Measurements from ENCODE around the gene MYBBP1A. TPM values are rescaled to one million over a fixed set of nuclear protein-coding genes. Genes with fewer than 3 reads are reported as not detected.

Gene MYBBP1A
- total RNA-seq, 1 experiment from 2014 or later = 123 TPM

DNA sequence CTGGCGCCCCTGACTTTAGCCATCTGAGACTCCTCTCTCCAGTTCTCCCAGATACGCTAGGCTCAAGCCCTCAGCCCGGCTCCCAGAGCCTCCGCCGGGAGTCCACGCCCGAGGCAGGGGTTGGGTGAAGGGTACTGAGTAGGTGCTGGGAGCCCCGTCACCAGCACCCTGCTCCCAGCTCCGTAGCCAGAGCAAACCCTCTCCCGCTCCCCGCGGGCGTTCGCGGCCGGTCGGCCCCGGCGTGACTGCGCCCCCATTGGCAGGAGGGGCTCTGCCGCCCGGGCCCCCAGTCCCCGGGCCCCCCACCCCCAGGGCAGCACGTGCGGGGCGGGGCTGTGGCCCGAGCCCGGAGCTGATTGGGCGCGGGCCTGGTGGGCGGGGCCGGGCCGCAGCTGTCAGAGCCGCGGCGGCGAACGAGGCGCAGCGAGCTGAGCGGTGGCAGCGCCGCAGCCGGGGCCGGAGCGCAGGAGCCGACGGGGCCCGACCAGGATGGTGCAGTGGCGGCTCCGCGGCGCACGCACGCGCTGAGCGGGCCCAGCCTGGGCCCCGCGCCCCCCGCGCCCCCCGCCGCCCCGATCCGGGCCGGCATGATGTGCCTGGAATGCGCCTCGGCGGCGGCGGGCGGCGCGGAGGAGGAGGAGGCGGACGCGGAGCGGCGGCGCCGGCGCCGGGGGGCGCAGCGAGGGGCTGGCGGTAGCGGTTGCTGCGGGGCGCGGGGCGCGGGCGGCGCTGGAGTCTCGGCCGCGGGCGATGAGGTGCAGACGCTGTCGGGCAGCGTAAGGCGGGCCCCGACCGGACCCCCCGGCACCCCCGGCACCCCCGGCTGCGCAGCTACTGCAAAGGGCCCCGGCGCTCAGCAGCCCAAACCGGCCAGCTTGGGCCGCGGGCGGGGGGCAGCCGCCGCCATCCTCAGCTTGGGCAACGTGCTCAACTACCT lies 56.5 kb downstream of the MYBBP1A start, which contains the start of gene SPNS2:
SPNS2 (plus strand) TSS at position 421 of the 937 bp plus-strand sequence; CDS start at position 588, 167 bp downstream.
- no TSS peak for BruUV-seq (replicated peaks)
- H3K4me1 Mint-ChIP-seq (ENCODE audit: insufficient read depth, unreplicated experiment) = peaks cover 7% of the 10 kb centered on the region
- peaks cover 5% of the 10 kb centered on the region for H3K36me3 Mint-ChIP-seq (ENCODE audit: insufficient read depth, unreplicated experiment)
- no peak for TF ChIP-seq CTCF (IDR thresholded peaks at IDR 0.05; ENCODE audit: unreplicated experiment)
- peaks cover 54% of the 10 kb centered on the region for H3K27me3 Mint-ChIP-seq (ENCODE audit: insufficient read depth, unreplicated experiment)
- H3K27ac Mint-ChIP-seq (ENCODE audit: low read depth, unreplicated experiment) = no peak within 1 kb of the TSS
- POLR2A ChIA-PET = no interaction called here
- CTCF ChIA-PET = no interaction called here
- DNase-seq (ENCODE audit: unreplicated experiment) = peak; percentile 19
- H3K4me3 Mint-ChIP-seq (ENCODE audit: unreplicated experiment) = peak within 1 kb of the TSS; percentile 35
- no peaks in the 10 kb centered on the region for H3K9me3 Mint-ChIP-seq (ENCODE audit: unreplicated experiment)
- intact Hi-C loops (cut with micrococcal nuclease) = no loop called here

- no peaks in the 10 kb centered on the region for H3K9me3 Mint-ChIP-seq (ENCODE audit: unreplicated experiment)
- POLR2A ChIA-PET = interaction anchor here (0.6 kb wide), 3 partner anchors 17 to 118 kb away, joined by 3 read pairs; no protein-coding TSS in a partner anchor
- no peak for TF ChIP-seq CTCF (IDR thresholded peaks at IDR 0.05; ENCODE audit: unreplicated experiment)
- H3K27ac Mint-ChIP-seq (ENCODE audit: low read depth, unreplicated experiment) = no peak overlapping the region
- no TSS peak for BruUV-seq (replicated peaks)
- DNase-seq (ENCODE audit: unreplicated experiment) = peak; percentile 27
- peaks cover 45% of the 10 kb centered on the region for H3K27me3 Mint-ChIP-seq (ENCODE audit: insufficient read depth, unreplicated experiment)
- intact Hi-C loops (cut with micrococcal nuclease) = no loop called here
- peak overlapping the region; percentile 35 for H3K4me3 Mint-ChIP-seq (ENCODE audit: unreplicated experiment)
- peaks cover 5% of the 10 kb centered on the region for H3K36me3 Mint-ChIP-seq (ENCODE audit: insufficient read depth, unreplicated experiment)
- peaks cover 17% of the 10 kb centered on the region for H3K4me1 Mint-ChIP-seq (ENCODE audit: insufficient read depth, unreplicated experiment)
- CTCF ChIA-PET = interaction anchor here (0.6 to 0.7 kb wide), 2 partner anchors 17 to 69 kb away, joined by 3 read pairs; no protein-coding TSS in a partner anchor
Observed at GRCh38 chr17:4497101-4497824, 57.9 kb downstream of the MYBBP1A start.

- CTCF ChIA-PET = interaction anchor here (0.8 kb wide), 1 partner anchor 72 kb away, joined by 4 read pairs; no protein-coding TSS in a partner anchor
- POLR2A ChIA-PET = interaction anchor here (1.1 kb wide), 1 partner anchor 23 kb away, joined by 3 read pairs; no protein-coding TSS in a partner anchor
- Mint-ChIP-seq H3K4me1 (ENCODE audit: insufficient read depth, unreplicated experiment) (peaks cover 26% of the 10 kb centered on the region), H3K9me3 (ENCODE audit: unreplicated experiment) (no peaks in the 10 kb centered on the region), H3K4me3 (ENCODE audit: unreplicated experiment) (no peak overlapping the region), H3K27ac (ENCODE audit: low read depth, unreplicated experiment) (no peak overlapping the region), H3K27me3 (ENCODE audit: insufficient read depth, unreplicated experiment) (peaks cover 13% of the 10 kb centered on the region), H3K36me3 (ENCODE audit: insufficient read depth, unreplicated experiment) (peaks cover 5% of the 10 kb centered on the region)
- DNase-seq (ENCODE audit: unreplicated experiment) = peak; percentile 43
- BruUV-seq (replicated peaks) = no TSS peak
- intact Hi-C loops (cut with micrococcal nuclease) = no loop called here
- no peak for TF ChIP-seq CTCF (IDR thresholded peaks at IDR 0.05; ENCODE audit: unreplicated experiment)
Observed at GRCh38 chr17:4492721-4493561, 62.2 kb downstream of the MYBBP1A start.

Data from MCF 10A (cell line).